SH-SY5Y (cell line): ENCODE measurements around the gene LGALS8.

Source experiments
- GATA2 ChIP-seq: IDR thresholded peaks from 2 replicates; pipeline ENCODE4 v1.6.1; 2011; ENCODE audit warnings: mild to moderate bottlenecking, low read depth, low read length
- GATA3 ChIP-seq: IDR thresholded peaks from 2 replicates; pipeline ENCODE4 v1.6.1; 2011; ENCODE audit warnings: low read depth, mild to moderate bottlenecking, low read length, moderate library complexity

DNA sequence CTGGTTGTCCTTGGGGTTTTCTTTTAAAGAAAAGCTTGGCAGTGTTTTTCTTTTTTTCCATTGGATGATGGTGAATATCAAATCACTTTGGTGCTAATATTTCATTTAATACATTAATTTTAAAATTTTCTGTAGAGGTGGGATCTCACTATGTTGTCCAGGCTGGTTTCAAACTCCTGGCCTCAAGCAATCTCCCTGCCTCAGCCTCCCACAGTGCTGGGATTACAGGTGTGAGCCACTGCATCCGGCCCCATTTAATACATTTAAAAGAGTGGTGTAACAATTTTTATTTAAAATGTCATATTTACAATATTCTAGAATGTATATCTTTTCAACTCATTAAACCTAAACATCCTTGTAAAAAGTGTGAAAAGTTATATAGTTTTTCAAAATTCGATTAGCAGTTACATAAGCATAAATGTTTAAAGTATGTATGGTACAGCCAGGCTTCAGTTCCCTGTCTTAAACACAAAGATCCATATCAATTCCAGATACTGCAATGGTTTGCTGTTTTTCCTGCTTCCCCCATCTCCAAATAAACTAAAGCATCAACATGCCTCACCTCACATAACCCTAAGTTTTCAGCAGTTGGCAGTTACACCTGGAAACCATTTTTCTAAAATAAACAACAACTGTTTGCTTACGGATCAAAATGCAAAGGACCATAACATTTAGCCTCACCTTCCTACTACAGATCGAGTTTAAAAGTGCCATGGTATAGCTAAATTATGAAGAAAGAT, 8.9 kb upstream of the LGALS8 start:
- TF ChIP-seq GATA3 (no peak), GATA2 (no peak)
